ENCODE results near the gene CDC42EP2.

The CDC42EP2 gene

GRCh38 chr11:65301491-65302329 is 13.0 kb upstream of the CDC42EP2 start:
- ChIA-PET CTCF (interaction anchor here (39.5 kb wide), 1 partner anchor 14 kb away, joined by 686 read pairs; the partner anchor contains the start of gene CDC42EP2), POLR2A (no interaction called here)
- no peak for DNase-seq (ENCODE audit: extremely low spot score)

GRCh38 chr11:65303555-65303954 is 11.1 kb upstream of the CDC42EP2 start:
- ChIA-PET POLR2A (interaction anchor here (0.5 to 0.8 kb wide), 2 partner anchors 41 to 152 kb away, joined by 3 to 5 read pairs; no protein-coding TSS in a partner anchor), CTCF (interaction anchor here (0.9 to 39.5 kb wide), 2 partner anchors 12 to 28 kb away, joined by 3 to 686 read pairs; partner anchors contain the start of gene CDC42EP2)
- DNase-seq (ENCODE audit: extremely low spot score): no peak
- TF ChIP-seq CTCF (IDR thresholded peaks at IDR 0.05; ENCODE audit: control extremely low read depth, extremely low read depth, low read depth, missing control alignments): no peak

More at GRCh38 chr11:65301491-65302329, 13.0 kb upstream of the CDC42EP2 start:
- no peak for TF ChIP-seq CTCF (IDR thresholded peaks at IDR 0.05; ENCODE audit: control extremely low read depth, extremely low read depth, low read depth, missing control alignments)

- POLR2A ChIA-PET: interaction anchor here (0.5 kb wide), 2 partner anchors 46 to 152 kb away, joined by 5 read pairs; no protein-coding TSS in a partner anchor
These were observed 10.6 kb upstream of the CDC42EP2 start for GRCh38 chr11:65304110-65304509.

GRCh38 chr11:65304613-65305012 is 10.1 kb upstream of the CDC42EP2 start:
- no peak for TF ChIP-seq CTCF (IDR thresholded peaks at IDR 0.05; ENCODE audit: control extremely low read depth, extremely low read depth, low read depth, missing control alignments)
- ChIA-PET POLR2A (interaction anchor here (0.5 kb wide), 1 partner anchor 45 kb away, joined by 5 read pairs; no protein-coding TSS in a partner anchor), CTCF (interaction anchor here (22.1 to 39.5 kb wide), 2 partner anchors 11 to 15 kb away, joined by 686 read pairs; partner anchors contain the start of gene CDC42EP2)
- DNase-seq (ENCODE audit: extremely low spot score): no peak

More at GRCh38 chr11:65304110-65304509, 10.6 kb upstream of the CDC42EP2 start:
- CTCF ChIA-PET: interaction anchor here (0.9 to 39.5 kb wide), 2 partner anchors 12 to 28 kb away, joined by 3 to 686 read pairs; partner anchors contain the start of gene CDC42EP2
- no peak for DNase-seq (ENCODE audit: extremely low spot score)
- TF ChIP-seq CTCF (IDR thresholded peaks at IDR 0.05; ENCODE audit: control extremely low read depth, extremely low read depth, low read depth, missing control alignments): no peak

- ChIA-PET POLR2A (interaction anchor here (0.5 kb wide), 2 partner anchors 59 to 202 kb away, joined by 4 to 5 read pairs; no protein-coding TSS in a partner anchor), CTCF (interaction anchor here (22.1 to 39.5 kb wide), 2 partner anchors 10 to 16 kb away, joined by 686 read pairs; partner anchors contain the start of gene CDC42EP2)
- no peak for DNase-seq (ENCODE audit: extremely low spot score)
- no peak for TF ChIP-seq CTCF (IDR thresholded peaks at IDR 0.05; ENCODE audit: control extremely low read depth, extremely low read depth, low read depth, missing control alignments)
These were observed 9.0 kb upstream of the CDC42EP2 start for GRCh38 chr11:65305501-65306268.

Measured in GM10248 (cell line).